ENCODE data around the gene CDIP1.
"Not testable (repeated sequence)": the region's sequence is repeated elsewhere in the genome, so short reads cannot be mapped to it uniquely, and the experiment has no call there.

Gene CDIP1

DNA sequence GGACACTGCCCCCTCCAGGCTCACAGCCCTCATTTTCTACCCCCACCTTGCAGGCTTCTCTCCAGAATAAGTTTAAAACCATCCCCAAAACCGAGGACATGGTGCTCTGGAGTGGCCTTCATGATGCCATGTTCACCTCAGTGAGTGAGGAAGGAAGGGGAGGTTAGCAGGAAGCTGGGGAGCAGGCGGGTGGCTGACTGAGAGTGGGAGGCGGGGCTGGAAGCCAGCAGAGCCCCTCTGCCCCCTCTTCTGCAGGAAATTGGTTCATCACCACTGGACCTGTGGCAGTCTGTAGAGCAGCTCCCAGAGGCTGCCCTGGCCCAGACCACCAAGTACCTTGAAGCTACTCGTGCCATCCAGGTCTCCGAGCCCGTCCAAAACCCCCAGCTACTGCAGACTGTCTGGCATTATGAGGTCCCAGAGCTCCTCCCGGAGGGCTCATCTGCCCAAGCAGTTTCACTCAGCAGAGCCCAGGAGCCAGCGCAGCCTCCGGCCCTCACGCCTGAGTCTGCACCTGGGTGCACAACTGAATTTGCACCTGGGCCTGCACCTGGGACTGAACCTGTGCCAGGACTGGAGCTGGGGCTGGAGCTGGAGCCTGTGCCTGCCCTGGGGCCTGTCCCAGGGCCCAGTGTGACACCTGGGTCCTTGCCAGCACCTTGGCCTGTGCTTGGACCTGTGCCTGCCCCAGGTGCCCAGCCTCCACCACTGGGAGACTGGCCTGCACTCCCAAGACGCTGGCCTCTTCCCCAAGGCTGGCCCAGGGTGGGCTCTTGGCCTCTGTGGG is 36.5 kb upstream of the CDIP1 start:
- H3K36me3 ChIP-seq (ENCODE audit: insufficient read depth, low read length), result no peaks in the 10 kb centered on the region
- H3K4me1 ChIP-seq (ENCODE audit: insufficient read depth, low read length), result no peaks in the 10 kb centered on the region
- TF ChIP-seq, protein P1, sequence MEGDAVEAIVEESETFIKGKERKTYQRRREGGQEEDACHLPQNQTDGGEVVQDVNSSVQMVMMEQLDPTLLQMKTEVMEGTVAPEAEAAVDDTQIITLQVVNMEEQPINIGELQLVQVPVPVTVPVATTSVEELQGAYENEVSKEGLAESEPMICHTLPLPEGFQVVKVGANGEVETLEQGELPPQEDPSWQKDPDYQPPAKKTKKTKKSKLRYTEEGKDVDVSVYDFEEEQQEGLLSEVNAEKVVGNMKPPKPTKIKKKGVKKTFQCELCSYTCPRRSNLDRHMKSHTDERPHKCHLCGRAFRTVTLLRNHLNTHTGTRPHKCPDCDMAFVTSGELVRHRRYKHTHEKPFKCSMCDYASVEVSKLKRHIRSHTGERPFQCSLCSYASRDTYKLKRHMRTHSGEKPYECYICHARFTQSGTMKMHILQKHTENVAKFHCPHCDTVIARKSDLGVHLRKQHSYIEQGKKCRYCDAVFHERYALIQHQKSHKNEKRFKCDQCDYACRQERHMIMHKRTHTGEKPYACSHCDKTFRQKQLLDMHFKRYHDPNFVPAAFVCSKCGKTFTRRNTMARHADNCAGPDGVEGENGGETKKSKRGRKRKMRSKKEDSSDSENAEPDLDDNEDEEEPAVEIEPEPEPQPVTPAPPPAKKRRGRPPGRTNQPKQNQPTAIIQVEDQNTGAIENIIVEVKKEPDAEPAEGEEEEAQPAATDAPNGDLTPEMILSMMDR (IDR thresholded peaks at IDR 0.05; ENCODE audit: borderline replicate concordance, extremely low read depth, low read length, poor library complexity, severe bottlenecking), result peak; percentile 9
- no peak for TF ChIP-seq EZH2 (IDR thresholded peaks at IDR 0.05; ENCODE audit: borderline replicate concordance, low read depth, low read length, severe bottlenecking)
- H3K79me2 ChIP-seq (ENCODE audit: insufficient read depth, low read length), result no peaks in the 10 kb centered on the region
- H3K27me3 ChIP-seq (ENCODE audit: insufficient read depth, low read length, poor library complexity), result no peaks in the 10 kb centered on the region
- H4K20me1 ChIP-seq (ENCODE audit: insufficient read depth, low read length), result no peaks in the 10 kb centered on the region
- ATAC-seq (ENCODE audit: insufficient read depth, low read depth) (no peak), DNase-seq (no peak)
- no peak overlapping the region for H3K4me2 ChIP-seq (ENCODE audit: insufficient read depth, low read length)
- no peak overlapping the region for H3K9ac ChIP-seq (ENCODE audit: low read depth, low read length)
- no peak overlapping the region for H3K4me3 ChIP-seq (ENCODE audit: low read depth in 1 of 2, low read length in 2 of 2)
- no peak overlapping the region for H3K27ac ChIP-seq (ENCODE audit: low read length)
- H3K9me3 ChIP-seq (ENCODE audit: insufficient read depth, low read length, severe bottlenecking), result no peaks in the 10 kb centered on the region
- H2AFZ ChIP-seq (ENCODE audit: low read depth, low read length), result no peak overlapping the region

DNA sequence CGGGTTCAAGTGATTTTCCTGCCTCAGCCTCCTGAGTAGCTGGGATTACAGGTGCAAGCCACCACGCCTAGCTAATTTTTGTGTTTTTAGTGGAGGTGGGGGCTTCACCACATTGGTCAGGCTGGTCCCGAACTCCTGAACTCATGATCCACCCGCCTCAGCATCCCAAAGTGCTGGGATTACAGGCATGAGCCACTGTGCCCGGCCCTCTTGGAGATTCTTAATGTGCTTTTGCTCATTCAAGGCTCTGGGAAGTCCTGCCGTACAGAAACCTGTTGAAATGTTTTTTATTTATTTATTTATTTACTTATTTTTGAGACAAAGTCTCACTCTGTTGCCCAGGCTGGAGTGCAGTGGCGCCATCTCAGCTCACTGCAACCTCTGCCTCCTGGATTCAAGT is 35.4 kb upstream of the CDIP1 start:
- not testable (repeated sequence) for DNase-seq; H4K20me1 ChIP-seq (ENCODE audit: insufficient read depth, low read length); H3K27ac ChIP-seq (ENCODE audit: low read length); ATAC-seq (ENCODE audit: insufficient read depth, low read depth); H2AFZ ChIP-seq (ENCODE audit: low read depth, low read length); H3K27me3 ChIP-seq (ENCODE audit: insufficient read depth, low read length, poor library complexity); H3K9me3 ChIP-seq (ENCODE audit: insufficient read depth, low read length, severe bottlenecking); H3K36me3 ChIP-seq (ENCODE audit: insufficient read depth, low read length); H3K4me1 ChIP-seq (ENCODE audit: insufficient read depth, low read length); H3K4me3 ChIP-seq (ENCODE audit: low read depth in 1 of 2, low read length in 2 of 2); H3K79me2 ChIP-seq (ENCODE audit: insufficient read depth, low read length); H3K4me2 ChIP-seq (ENCODE audit: insufficient read depth, low read length); H3K9ac ChIP-seq (ENCODE audit: low read depth, low read length)

DNA sequence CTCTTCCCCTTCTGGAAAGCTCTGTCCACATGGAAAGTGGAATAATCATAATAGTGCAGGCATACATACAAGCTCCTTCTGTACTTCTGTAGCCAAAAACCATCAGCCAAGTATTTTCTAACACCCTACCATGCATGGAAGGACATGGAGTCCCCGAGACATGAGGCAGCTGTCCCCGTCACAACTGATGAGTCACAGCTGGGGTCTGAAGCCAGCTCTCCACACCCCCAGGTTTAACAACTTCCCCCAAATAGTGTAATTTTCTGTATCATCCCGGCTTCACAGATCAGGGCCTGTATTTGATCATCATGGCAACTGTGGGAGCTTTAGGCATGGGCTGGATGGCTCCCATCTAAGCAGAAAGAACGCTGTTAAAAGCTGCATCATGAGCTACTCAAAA is 34.1 kb upstream of the CDIP1 start:
- Histone ChIP-seq H4K20me1 (ENCODE audit: insufficient read depth, low read length) (no peaks in the 10 kb centered on the region), H3K36me3 (ENCODE audit: insufficient read depth, low read length) (no peaks in the 10 kb centered on the region), H3K27me3 (ENCODE audit: insufficient read depth, low read length, poor library complexity) (no peaks in the 10 kb centered on the region), H3K4me2 (ENCODE audit: insufficient read depth, low read length) (no peak overlapping the region), H3K4me1 (ENCODE audit: insufficient read depth, low read length) (no peaks in the 10 kb centered on the region), H3K27ac (ENCODE audit: low read length) (no peak overlapping the region), H3K9ac (ENCODE audit: low read depth, low read length) (no peak overlapping the region), H3K4me3 (ENCODE audit: low read depth in 1 of 2, low read length in 2 of 2) (no peak overlapping the region), H3K79me2 (ENCODE audit: insufficient read depth, low read length) (no peaks in the 10 kb centered on the region), H3K9me3 (ENCODE audit: insufficient read depth, low read length, severe bottlenecking) (no peaks in the 10 kb centered on the region), H2AFZ (ENCODE audit: low read depth, low read length) (no peak overlapping the region)
- ATAC-seq (ENCODE audit: insufficient read depth, low read depth) (no peak), DNase-seq (no peak)
- TF ChIP-seq EZH2 (IDR thresholded peaks at IDR 0.05; ENCODE audit: borderline replicate concordance, low read depth, low read length, severe bottlenecking), result no peak
- TF ChIP-seq, protein P1 (IDR thresholded peaks at IDR 0.05; ENCODE audit: borderline replicate concordance, extremely low read depth, low read length, poor library complexity, severe bottlenecking), result no peak

DNA sequence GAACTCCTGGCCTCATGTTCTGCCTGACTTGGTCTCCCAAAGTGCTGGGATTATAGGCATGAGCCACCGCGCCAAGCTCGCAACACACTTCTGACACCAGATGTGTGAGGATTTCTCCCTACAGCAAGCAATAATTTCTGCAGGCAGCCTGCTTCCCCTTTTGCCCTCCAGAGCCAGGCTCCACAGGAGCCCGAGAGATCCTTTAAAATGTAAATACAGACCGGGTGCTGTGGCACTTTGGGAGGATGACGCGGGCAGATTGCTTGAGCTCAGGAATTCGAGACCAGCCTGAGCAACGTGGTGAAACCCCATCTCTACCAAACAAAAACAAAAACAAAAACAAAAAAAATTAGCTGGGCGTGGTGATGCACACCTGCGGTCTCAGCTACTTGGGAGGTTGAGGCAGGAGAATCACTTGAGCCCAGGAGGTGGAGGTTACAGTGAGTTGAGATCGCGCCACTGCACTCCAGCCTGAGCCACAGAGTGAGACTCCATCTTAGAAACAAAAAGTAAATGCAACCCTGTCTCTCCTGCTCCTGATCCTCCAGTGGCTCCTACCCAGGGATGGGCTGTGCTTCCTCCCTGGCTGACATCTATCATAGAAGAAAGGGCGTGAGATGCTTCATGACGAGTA is 32.2 kb upstream of the CDIP1 start:
- no peaks in the 10 kb centered on the region for H3K4me1 ChIP-seq (ENCODE audit: insufficient read depth, low read length)
- H3K79me2 ChIP-seq (ENCODE audit: insufficient read depth, low read length), result no peaks in the 10 kb centered on the region
- H3K36me3 ChIP-seq (ENCODE audit: insufficient read depth, low read length), result no peaks in the 10 kb centered on the region
- no peak for DNase-seq
- no peaks in the 10 kb centered on the region for H3K27me3 ChIP-seq (ENCODE audit: insufficient read depth, low read length, poor library complexity)
- no peak for ATAC-seq (ENCODE audit: insufficient read depth, low read depth)
- H2AFZ ChIP-seq (ENCODE audit: low read depth, low read length), result no peak overlapping the region
- H3K4me3 ChIP-seq (ENCODE audit: low read depth in 1 of 2, low read length in 2 of 2), result no peak overlapping the region
- no peak overlapping the region for H3K9ac ChIP-seq (ENCODE audit: low read depth, low read length)
- no peaks in the 10 kb centered on the region for H3K9me3 ChIP-seq (ENCODE audit: insufficient read depth, low read length, severe bottlenecking)
- H3K27ac ChIP-seq (ENCODE audit: low read length), result no peak overlapping the region
- H4K20me1 ChIP-seq (ENCODE audit: insufficient read depth, low read length), result no peaks in the 10 kb centered on the region
- TF ChIP-seq, protein P1 (IDR thresholded peaks at IDR 0.05; ENCODE audit: borderline replicate concordance, extremely low read depth, low read length, poor library complexity, severe bottlenecking), result no peak
- TF ChIP-seq EZH2 (IDR thresholded peaks at IDR 0.05; ENCODE audit: borderline replicate concordance, low read depth, low read length, severe bottlenecking), result no peak
- no peak overlapping the region for H3K4me2 ChIP-seq (ENCODE audit: insufficient read depth, low read length)

Measured in DND-41 (cell line).